Panc1 (cell line): Measurements from ENCODE around the gene PCMT1. TPM values are rescaled to one million over a fixed set of nuclear protein-coding genes. Genes with fewer than 3 reads are reported as not detected.

Source experiments
- ATAC-seq: fragments of 200-7000 bp; cut with Tn5 transposase; 2 replicates; pipeline ENCODE4 v1.9.1; 2020; ENCODE audit warnings: mild to moderate bottlenecking, moderate library complexity
- BruUV-seq: library from RNA; stranded (reverse); fragments of 400-500 nt; replicated peaks from 2 replicates; lab custom pipeline; 2021; lab: Mats Ljungman, UMichigan
- CTCF ChIA-PET: fragments of 300-600 bp; sonication (Branson Sonifier 250); formaldehyde crosslinking; loops from one replicate; lab custom pipeline; 2022; ENCODE audit warnings: antibody characterized with exemption; lab: Charles Lee
- POLR2A ChIA-PET: fragments of 300-600 bp; sonication (Branson Sonifier 250); formaldehyde crosslinking; loops from one replicate; lab custom pipeline; 2022; ENCODE audit warnings: antibody characterized with exemption; lab: Charles Lee
- DNase-seq: peaks from one replicate; pipeline ENCODE4 v3.0.0-alpha.2; 2010; ENCODE audit warnings: low read depth, low spot score
- H3K27ac ChIP-seq: 2 replicates; pipeline ENCODE4 v1.5.1; 2011; ENCODE audit warnings: mild to moderate bottlenecking, low read length, inconsistent platforms
- H3K27me3 ChIP-seq: fragments of 200-500 bp; sonication (Bioruptor generic); 2 replicates; pipeline ENCODE4 v1.6.0; 2014; ENCODE audit warnings: low read length, inconsistent platforms; ENCODE audit not compliant: control insufficient read depth, insufficient read depth
- H3K36me3 ChIP-seq: fragments of 200-500 bp; sonication (Bioruptor generic); 2 replicates; pipeline ENCODE4 v1.5.1; 2014; ENCODE audit warnings: inconsistent platforms, mild to moderate bottlenecking, low read length, moderate library complexity; ENCODE audit not compliant: control insufficient read depth, insufficient read depth
- H3K4me1 ChIP-seq: 2 replicates; pipeline ENCODE4 v1.5.1; 2011; ENCODE audit warnings: inconsistent platforms, mild to moderate bottlenecking, low read length, moderate library complexity; ENCODE audit not compliant: control insufficient read depth, insufficient read depth
- H3K4me3 ChIP-seq, 2 experiments: 2 replicates each; pipeline ENCODE4 v1.5.1; 2011 to 2012; ENCODE audit warnings: low read depth in 2 of 2, low read length in 2 of 2, mild to moderate bottlenecking in 2 of 2, inconsistent platforms in 1 of 2, moderate library complexity in 1 of 2
- H3K9me3 ChIP-seq: fragments of 200-500 bp; sonication (Bioruptor generic); 2 replicates; pipeline ENCODE4 v1.5.1; 2014; ENCODE audit warnings: low read depth, mild to moderate bottlenecking, inconsistent platforms, low read length, moderate library complexity; ENCODE audit not compliant: control insufficient read depth, insufficient read depth
- CTCF ChIP-seq: fragments of 450-650 bp; IDR thresholded peaks from 2 replicates; pipeline ENCODE4 v1.5.1; 2017; ENCODE audit warnings: mild to moderate bottlenecking
- POLR2AphosphoS5 ChIP-seq: IDR thresholded peaks from 2 replicates; pipeline ENCODE4 v1.6.1; 2012; ENCODE audit warnings: mild to moderate bottlenecking, low read depth, low read length, moderate library complexity
- REST ChIP-seq, 2 experiments: IDR thresholded peaks; 2 replicates each; pipeline ENCODE4 v1.6.1; 2011 to 2012; ENCODE audit warnings: low read depth in 2 of 2, control low read depth in 1 of 2, low read length in 1 of 2, mild to moderate bottlenecking in 1 of 2, moderate library complexity in 1 of 2; ENCODE audit not compliant: insufficient read depth in 1 of 2
- SIN3A ChIP-seq: IDR thresholded peaks from 2 replicates; pipeline ENCODE4 v1.6.1; 2012; ENCODE audit warnings: low read depth, mild to moderate bottlenecking, low read length, moderate library complexity, borderline replicate concordance; ENCODE audit not compliant: insufficient read depth
- TCF7L2 ChIP-seq: IDR thresholded peaks from 2 replicates; pipeline ENCODE4 v1.6.1; 2011; ENCODE audit warnings: mild to moderate bottlenecking, low read depth, low read length, inconsistent platforms
- in situ Hi-C: cut with HindIII; loops from 2 replicates; pipeline ENCODE4 v1.10.0; 2016; ENCODE audit warnings: low sequenced_read_pairs, low pct_unique_long_range_greater_than_20kb
- intact Hi-C: fragments of 100-400 bp; cut with micrococcal nuclease; formaldehyde crosslinking; loops from one replicate; pipeline ENCODE4 v1.10.0; 2022; ENCODE audit not compliant: unreplicated experiment
- total RNA-seq: library from RNA; stranded (reverse); gene quantifications from one replicate; pipeline ENCODE4 v1.2.1, GENCODE V29; 2021; ENCODE audit not compliant: unreplicated experiment

Gene PCMT1
- total RNA-seq, 1 experiment from 2014 or later = 118 TPM

- CTCF ChIA-PET = no interaction called here
- H3K27me3 ChIP-seq = no peaks in the 10 kb centered on the region
- no TSS peak for BruUV-seq
- H3K4me3 ChIP-seq = peak overlapping the region; percentile 12 to 61
- DNase-seq (no peak), ATAC-seq (no peak)
- intact Hi-C loops = no loop called here
- no peaks in the 10 kb centered on the region for H3K9me3 ChIP-seq
- H3K36me3 ChIP-seq = no peaks in the 10 kb centered on the region
- peak overlapping the region; percentile 91 for H3K27ac ChIP-seq
- in situ Hi-C loops = no loop called here
- peaks cover 71% of the 10 kb centered on the region for H3K4me1 ChIP-seq
- POLR2A ChIA-PET = no interaction called here
- TF ChIP-seq TCF7L2 (no peak), POLR2AphosphoS5 (no peak), CTCF (no peak), SIN3A (no peak), REST (IDR thresholded peaks at IDR 0.05; ENCODE audit: insufficient read depth in 1 of 2, low read depth in 2 of 2, low read length in 1 of 2) (no peak)
These were observed 108.0 kb downstream of the PCMT1 start for GRCh38 chr6:149857541-149857940.

DNA sequence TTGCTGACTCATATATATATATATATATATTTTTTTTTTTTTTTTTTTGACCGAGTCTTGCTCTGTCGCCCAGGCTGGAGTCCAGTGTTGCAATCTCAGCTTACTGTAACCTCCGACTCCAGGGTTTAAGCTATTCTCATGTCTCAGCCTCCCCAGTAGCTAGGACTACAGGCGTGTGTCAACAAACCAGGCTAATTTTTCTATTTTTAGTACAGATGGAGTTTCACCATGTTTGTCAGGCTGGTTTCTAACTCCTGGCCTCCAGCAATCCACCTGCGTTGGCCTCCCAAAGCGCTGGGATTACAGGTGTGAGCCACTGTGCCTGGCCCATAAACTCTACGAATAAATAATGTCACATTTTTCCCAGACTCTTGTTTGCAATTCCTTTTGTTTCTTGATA, 109.8 kb downstream of the PCMT1 start:
- H3K4me3 ChIP-seq = peak overlapping the region in 1 of 2 experiments; percentile 12; a peak in 2 of 4 replicates
- H3K27ac ChIP-seq = peak overlapping the region; percentile 93
- no peaks in the 10 kb centered on the region for H3K9me3 ChIP-seq
- ChIA-PET POLR2A (no interaction called here), CTCF (no interaction called here)
- intact Hi-C loops (no loop called here), in situ Hi-C loops (no loop called here)
- BruUV-seq = no TSS peak
- no peaks in the 10 kb centered on the region for H3K36me3 ChIP-seq
- ATAC-seq (no peak), DNase-seq (no peak)
- peaks cover 53% of the 10 kb centered on the region for H3K4me1 ChIP-seq
- no peak for TF ChIP-seq POLR2AphosphoS5
- H3K27me3 ChIP-seq = no peaks in the 10 kb centered on the region

- intact Hi-C loops = loop anchor here (10.0 kb wide), 1 partner anchor 65 kb away; the partner anchor contains the start of gene RAET1G
- no peak for DNase-seq
- POLR2A ChIA-PET = interaction anchor here (0.5 kb wide), 1 partner anchor 184 kb away, joined by 3 read pairs; no protein-coding TSS in a partner anchor
These were observed 110.4 kb downstream of the PCMT1 start for GRCh38 chr6:149859938-149860337.

More at GRCh38 chr6:149859938-149860337, 110.4 kb downstream of the PCMT1 start:
- H3K27me3 ChIP-seq = no peaks in the 10 kb centered on the region
- peak overlapping the region; percentile 93 for H3K27ac ChIP-seq
- no peaks in the 10 kb centered on the region for H3K36me3 ChIP-seq
- CTCF ChIA-PET = no interaction called here
- H3K4me3 ChIP-seq = peak overlapping the region; percentile 74 to 75; a peak in 3 of 4 replicates
- no peak for ATAC-seq
- in situ Hi-C loops = no loop called here
- TF ChIP-seq TCF7L2 (no peak), POLR2AphosphoS5 (0 out of 2 replicates have a peak, but pooled peaks have one; percentile 24)
- H3K4me1 ChIP-seq = peaks cover 50% of the 10 kb centered on the region
- H3K9me3 ChIP-seq = no peaks in the 10 kb centered on the region
- BruUV-seq = no TSS peak
